NOMO-1 treated with dmso at 0.1 percent for 144 hours (cell line): ENCODE measurements around the gene RFXANK.

Source experiments
- DNase-seq: peaks from one replicate; lab custom pipeline; 2025; ENCODE audit not compliant: unreplicated experiment; lab: John Stamatoyannopoulos, UW

The RFXANK gene

DNA sequence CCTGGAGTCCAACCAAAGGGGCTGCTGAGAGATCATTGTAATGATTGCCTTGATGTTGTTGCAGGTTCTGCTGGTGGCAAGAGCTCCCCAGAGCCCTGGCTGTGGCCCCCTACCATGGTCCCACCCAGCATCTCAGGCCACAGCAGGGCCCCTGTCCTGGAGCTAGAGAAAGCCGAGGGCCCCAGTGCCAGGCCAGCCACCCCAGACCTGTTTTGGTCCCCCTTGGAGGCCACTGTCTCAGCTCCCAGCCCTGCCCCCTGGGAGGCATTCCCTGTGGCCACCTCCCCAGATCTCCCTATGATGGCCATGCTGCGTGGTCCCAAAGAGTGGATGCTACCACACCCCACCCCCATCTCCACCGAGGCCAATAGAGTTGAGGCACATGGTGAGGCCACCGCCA lies 35.2 kb downstream of the RFXANK start:
- DNase-seq: no peak

DNA sequence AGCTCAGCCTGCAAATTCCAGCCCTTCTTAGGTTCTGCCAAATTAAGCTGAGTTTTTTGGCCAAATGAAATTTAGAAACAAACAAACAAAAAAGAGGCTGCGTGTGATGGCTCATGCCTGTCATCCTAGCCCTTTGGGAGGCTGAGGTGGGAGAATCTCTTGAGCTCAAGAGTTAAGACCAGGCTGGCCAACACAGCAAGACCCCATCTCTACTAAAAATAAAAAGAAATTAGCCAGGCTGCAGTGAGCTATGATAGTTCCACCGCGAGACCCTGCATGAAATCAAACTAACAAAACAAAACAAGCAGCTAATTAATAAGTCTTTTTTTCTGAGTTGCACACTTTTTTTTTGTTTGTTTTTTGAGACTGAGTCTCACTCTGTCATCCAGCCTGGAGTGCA lies 37.6 kb downstream of the RFXANK start:
- DNase-seq: no peak

- no peak for DNase-seq
These were observed 38.9 kb downstream of the RFXANK start for GRCh38 chr19:19230999-19231398.

GRCh38 chr19:19232261-19232721 lies 40.2 kb downstream of the RFXANK start:
- no peak for DNase-seq

DNA sequence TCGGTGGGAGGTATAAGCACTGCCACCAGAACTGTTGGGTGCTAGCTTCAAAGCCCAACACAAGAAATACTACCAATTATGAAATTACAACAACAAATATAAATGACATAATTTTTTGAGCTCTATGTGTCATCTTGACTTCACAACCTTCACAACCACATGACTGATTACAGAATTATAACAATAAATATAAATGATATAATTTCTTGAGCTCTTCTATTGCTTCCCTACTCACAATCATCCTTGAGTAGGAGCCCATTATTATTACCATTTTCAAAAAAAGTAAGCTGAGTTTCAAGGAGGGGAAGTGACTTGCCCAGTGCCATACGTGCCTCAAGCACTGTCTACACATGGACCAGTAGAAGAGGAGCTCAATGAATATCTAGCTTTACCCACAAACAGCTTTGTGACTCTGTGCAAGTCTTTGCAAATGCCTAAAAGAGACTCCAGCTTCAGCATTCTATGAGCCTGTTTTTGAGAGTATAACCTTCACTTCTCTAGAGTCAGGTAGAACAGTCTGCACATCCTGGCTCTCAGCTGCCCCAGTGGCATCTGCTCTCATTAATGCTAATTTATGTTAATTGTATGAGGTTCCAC lies 42.3 kb downstream of the RFXANK start:
- DNase-seq: no peak

GRCh38 chr19:19236173-19236572 lies 44.1 kb downstream of the RFXANK start:
- DNase-seq: no peak

DNA sequence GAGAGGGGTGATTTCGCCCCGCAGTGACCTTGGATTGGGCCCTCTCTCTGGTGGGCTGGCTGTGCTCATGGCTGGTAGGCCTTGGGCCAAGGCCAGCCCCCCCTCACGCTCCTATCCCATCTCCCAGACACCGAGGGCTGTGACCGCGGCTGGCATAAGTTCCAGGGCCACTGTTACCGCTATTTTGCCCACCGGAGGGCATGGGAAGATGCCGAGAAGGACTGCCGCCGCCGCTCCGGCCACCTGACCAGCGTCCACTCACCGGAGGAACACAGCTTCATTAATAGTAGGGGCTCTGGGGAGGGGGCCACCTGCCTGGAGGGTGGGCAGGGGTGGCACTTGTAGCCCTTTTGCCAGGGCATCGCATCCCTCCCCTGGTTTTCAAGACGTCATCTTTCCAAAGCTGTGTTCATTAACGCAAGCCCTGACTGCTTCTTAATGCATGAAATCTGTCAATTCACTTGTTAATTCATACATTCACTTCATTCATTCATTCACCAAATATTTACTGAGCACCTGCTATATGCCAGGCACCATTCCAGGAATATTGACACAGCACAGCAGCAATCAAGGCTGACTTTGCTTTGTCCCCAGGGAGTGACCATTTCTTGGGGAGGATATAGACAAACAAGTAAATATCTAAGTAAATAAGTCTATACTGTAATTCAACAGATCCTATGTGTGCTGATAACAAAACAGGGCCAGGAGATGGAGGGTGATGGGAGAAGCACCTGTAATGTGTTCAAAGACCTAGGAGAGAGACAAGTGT lies 46.3 kb downstream of the RFXANK start:
- no peak for DNase-seq

DNA sequence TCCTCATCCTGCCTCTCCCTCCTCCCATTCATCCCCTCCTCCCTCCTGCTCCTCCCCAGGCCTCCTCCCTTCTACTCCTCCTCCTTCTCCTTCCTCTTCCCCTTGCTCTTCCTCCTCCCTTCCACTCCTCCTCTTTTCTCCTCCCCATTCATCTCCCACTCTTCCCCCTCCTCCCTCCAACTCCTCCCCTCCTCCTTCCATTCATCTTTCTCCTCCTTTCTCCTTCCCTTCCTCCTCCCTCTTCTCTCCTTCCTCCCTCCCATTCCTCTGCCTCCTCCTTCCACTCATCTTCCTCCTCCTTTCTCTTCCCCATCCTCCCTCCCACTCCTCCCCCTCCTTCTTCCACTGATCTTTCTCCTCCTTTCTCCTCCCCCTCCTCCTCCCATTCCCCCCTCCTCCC lies 47.6 kb downstream of the RFXANK start:
- no peak for DNase-seq

DNA sequence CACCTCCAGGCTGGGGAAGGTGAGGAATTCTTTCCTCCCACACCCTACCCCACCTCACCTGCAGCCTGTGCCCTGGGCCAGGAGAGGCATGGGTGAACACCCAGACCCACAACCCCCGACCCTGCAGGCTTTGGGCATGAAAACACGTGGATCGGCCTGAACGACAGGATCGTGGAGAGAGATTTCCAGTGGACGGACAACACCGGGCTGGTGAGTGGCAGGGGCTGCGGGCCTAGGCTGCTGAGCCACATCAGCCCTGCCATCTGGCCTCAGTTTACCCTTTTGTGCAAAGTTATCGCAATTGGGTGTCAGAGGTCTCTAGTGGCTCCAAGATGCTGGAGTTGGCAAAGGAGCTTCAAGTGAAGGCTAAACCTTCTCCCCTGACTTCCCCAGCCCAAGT lies 48.4 kb downstream of the RFXANK start:
- no peak for DNase-seq

GRCh38 chr19:19250196-19250801 lies 58.2 kb downstream of the RFXANK start:
- no peak for DNase-seq
